ENCODE data around the gene ISLR.

Gene ISLR

DNA sequence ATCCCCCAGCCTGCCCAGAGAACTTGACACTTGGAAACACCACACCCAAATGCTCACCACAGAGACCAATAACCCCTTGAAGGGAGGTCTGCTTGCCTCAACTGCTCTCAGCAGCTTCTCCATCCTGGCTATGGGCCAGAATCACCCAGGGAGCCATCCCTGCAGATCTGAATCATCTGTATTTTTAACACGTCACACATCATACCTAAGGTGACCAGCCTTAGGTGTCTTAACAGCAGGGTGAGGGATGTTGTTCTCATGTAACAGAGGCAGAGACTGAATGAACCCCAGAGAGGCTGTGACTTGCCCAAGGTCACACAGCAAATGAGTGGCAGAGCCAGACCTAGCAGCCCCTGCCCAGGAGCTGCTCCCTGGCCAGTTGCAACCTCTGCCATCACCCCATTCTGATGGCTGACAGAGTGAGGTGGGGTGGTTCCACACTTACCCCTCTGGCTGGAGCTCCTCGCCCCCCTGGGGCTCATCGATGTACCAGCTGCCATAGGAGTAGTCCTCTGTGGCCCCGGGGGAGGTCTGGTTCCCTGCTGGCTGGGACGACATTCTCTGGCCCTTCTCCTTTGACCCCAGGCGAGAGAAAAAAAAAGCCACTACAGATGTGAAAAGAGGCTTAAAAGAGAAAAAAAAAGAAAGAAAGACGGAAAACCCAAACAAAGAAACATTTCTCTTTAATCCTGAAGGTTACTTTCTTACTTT lies 28.4 kb downstream of the ISLR start:
- no peaks in the 10 kb centered on the region for H3K4me1 Mint-ChIP-seq
- no peaks in the 10 kb centered on the region for H3K9me3 Mint-ChIP-seq
- DNase-seq (no peak), ATAC-seq (replicated peaks) (no peak)
- no peaks in the 10 kb centered on the region for H3K36me3 Mint-ChIP-seq
- H3K27me3 Mint-ChIP-seq = peaks cover 6 to 36% of the 10 kb centered on the region in 2 donors
- no peak overlapping the region for H3K27ac Mint-ChIP-seq
- H3K4me3 Mint-ChIP-seq = no peak overlapping the region

DNA sequence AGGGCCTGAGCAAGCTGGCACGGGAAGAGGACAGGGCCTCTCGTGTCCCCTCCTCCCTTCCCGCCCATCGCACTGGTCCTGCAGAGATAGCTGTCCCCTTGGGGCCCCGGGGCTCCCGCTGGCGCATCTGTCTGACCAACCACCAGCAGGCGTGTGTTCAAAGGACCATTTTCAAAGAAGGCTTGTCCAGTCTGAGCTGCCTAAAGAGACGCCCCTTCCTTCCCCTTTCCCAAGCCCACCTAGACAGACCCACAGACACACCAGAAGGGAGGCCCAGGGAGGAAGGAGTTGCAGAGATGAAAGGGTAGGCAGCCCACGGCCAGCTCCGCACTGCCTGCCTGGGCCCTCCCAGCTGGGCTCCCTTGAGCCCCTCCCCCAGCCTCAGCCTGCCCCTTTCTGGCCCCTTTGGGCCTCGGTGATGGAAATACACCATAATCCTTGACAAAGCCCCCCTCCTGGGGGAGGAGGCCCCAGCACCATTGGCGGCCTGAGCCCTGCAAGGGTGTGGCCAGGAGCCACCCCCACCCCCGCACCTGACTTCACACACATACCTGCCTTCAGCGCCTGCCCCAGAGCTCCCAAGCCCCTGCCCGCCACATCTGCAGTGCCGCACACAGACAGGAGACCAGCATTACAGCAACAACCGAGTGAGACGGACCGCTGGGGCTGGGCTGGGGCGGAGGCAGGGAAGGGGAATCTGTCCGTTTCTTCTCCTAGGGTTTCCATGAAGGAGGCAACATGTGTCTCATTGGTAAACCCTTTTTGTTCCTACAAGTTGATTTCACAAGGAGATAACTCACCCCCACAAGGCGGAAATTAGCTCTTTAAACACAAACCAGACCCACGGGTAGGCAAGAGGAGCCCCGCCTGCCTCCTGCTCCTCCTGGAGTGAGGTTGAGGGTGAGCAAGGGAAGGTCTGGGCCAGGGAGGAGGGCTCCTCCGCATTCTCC lies 29.2 kb downstream of the ISLR start, which contains the start of gene STRA6:
Gene STRA6, minus strand, starts transcription at position 336 of the 950 bp plus-strand sequence. CDS start 520 bp downstream, outside the sequence.
- no peaks in the 10 kb centered on the region for H3K4me1 Mint-ChIP-seq

DNA sequence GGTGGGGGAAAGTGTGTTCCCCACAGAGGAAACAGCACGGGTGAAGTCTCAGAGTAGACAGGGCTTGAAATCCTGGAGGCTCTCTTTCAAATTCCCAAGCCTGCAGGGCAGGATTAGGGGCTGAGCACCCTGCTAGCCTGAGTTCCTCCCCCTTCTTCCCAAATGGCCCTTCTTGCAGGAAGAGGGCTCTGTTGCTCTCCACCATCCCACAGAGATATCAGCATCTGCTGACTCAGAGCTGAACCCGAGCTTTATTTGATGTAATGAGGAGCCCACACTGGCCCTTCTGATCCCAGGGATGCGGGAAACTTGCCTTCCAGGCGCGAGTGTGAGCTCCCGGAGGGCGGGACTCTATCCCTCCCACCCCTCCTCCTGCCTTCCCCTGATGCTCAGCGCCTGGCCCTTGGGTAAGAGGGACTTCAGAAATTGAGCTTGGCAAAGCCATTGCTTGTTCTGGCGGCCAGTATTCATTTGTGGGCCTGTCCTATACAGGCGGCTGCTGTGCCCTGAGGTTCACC lies 30.5 kb downstream of the ISLR start:
- Mint-ChIP-seq H3K27me3 (peaks cover 14 to 43% of the 10 kb centered on the region in 2 donors), H3K9me3 (no peaks in the 10 kb centered on the region), H3K4me1 (no peaks in the 10 kb centered on the region), H3K4me3 (no peak overlapping the region), H3K36me3 (no peaks in the 10 kb centered on the region), H3K27ac (no peak overlapping the region)
- ATAC-seq (replicated peaks) (no peak), DNase-seq (no peak)

More for the DNA sequence above, 29.2 kb downstream of the ISLR start, which contains the start of gene STRA6:
- H3K36me3 Mint-ChIP-seq = no peaks in the 10 kb centered on the region
- H3K9me3 Mint-ChIP-seq = no peaks in the 10 kb centered on the region
- H3K27me3 Mint-ChIP-seq = peaks cover 6 to 36% of the 10 kb centered on the region in 2 donors
- ATAC-seq (replicated peaks) (no peak), DNase-seq (no peak)
- no peak within 1 kb of the TSS for H3K4me3 Mint-ChIP-seq
- H3K27ac Mint-ChIP-seq = no peak within 1 kb of the TSS

DNA sequence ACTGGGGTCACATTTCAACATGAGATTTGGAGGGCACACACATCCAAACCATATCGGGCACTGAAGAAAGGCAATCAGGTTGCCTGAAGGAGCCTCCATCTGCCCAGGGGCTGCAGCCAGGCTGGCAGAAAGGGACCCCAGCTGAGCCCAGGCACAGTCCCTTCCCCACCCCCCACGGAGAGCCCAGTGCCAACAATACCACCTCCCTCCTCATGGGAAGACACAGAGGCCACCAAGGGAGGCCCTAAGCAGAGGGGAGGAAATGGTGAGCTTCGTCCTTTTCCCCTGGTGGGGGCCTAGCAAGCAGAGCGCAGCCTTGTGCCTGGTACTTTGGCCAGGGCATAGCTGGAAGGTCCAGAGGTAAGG lies 32.1 kb downstream of the ISLR start:
- Mint-ChIP-seq H3K4me3 (no peak overlapping the region), H3K4me1 (no peaks in the 10 kb centered on the region), H3K27ac (no peak overlapping the region), H3K36me3 (no peaks in the 10 kb centered on the region), H3K27me3 (peaks cover 14 to 52% of the 10 kb centered on the region in 2 donors), H3K9me3 (no peaks in the 10 kb centered on the region)
- ATAC-seq (replicated peaks) (no peak), DNase-seq (no peak)

DNA sequence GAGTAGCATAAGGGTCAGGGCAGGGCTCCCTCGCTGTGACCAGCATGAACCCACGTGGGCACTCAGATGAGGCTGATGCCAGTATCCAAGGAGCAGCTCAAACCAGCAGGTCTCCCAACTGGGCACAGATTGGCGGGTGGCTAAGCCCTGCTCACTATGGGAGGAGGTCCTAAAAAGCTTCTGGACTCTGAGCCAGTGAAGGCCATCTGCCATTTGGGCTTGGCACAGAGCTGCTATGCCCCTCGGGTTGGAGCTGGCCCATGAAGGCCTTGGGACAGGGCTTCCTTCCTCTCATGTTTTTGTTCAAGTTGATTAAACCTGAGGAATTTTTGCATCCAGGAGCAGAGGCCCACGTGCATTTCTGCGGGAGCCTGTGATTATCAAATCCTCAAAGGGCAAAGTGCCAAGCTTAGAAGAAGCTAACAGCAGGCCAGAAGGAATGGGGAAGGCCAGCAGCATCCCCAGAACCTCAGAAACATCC lies 33.3 kb downstream of the ISLR start:
- no peak for ATAC-seq (replicated peaks)
- Mint-ChIP-seq H3K4me3 (no peak overlapping the region), H3K9me3 (no peaks in the 10 kb centered on the region), H3K4me1 (no peaks in the 10 kb centered on the region), H3K36me3 (no peaks in the 10 kb centered on the region), H3K27me3 (peaks cover 17 to 42% of the 10 kb centered on the region in 2 donors), H3K27ac (no peak overlapping the region)
- no peak for DNase-seq

GRCh38 chr15:74207652-74208440 lies 34.3 kb downstream of the ISLR start:
- no peak for ATAC-seq (replicated peaks)

GRCh38 chr15:74208496-74208895 lies 35.0 kb downstream of the ISLR start:
- H3K9me3 Mint-ChIP-seq = no peaks in the 10 kb centered on the region
- no peak overlapping the region for H3K27ac Mint-ChIP-seq
- H3K4me1 Mint-ChIP-seq = no peaks in the 10 kb centered on the region
- H3K27me3 Mint-ChIP-seq = peaks cover 18 to 31% of the 10 kb centered on the region in 2 donors
- ATAC-seq (replicated peaks) (no peak), DNase-seq (no peak)
- no peaks in the 10 kb centered on the region for H3K36me3 Mint-ChIP-seq
- H3K4me3 Mint-ChIP-seq = no peak overlapping the region

More at GRCh38 chr15:74207652-74208440, 34.3 kb downstream of the ISLR start:
- H3K9me3 Mint-ChIP-seq = no peaks in the 10 kb centered on the region
- H3K4me3 Mint-ChIP-seq = no peak overlapping the region
- no peak for DNase-seq
- H3K4me1 Mint-ChIP-seq = no peaks in the 10 kb centered on the region
- no peaks in the 10 kb centered on the region for H3K36me3 Mint-ChIP-seq
- no peak overlapping the region for H3K27ac Mint-ChIP-seq
- H3K27me3 Mint-ChIP-seq = peaks cover 18 to 38% of the 10 kb centered on the region in 2 donors

DNA sequence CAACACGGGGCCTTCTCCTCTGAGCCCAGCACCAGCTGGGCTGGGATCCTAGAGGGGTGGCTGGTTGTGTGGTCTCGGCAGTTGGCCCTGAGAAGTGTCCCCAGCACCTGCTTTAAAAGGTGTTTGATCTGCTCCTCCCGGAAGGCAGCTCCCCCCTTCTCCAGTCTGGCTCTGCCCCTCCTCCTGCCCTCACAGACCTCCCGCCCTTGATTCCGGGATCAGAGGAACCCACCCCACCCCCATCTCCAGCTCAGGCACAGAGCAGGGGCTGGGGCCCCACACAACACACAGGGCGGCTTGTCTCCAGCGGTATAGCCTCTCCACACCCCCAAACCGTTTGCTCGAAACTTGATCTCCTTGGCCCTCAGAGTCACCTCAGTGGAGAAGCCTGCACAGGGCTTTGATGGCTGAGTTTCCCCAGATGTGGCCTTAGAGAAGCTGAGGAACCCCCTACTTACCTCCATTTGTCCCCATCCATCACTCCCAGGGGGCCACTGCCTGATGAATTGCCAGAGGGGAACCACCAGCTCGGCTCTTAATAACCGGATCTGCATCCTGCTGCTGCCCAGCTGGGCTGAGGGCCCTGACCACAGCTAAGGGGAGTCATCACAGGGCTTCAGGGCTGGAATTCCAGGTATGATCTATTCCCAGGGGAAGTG lies 35.5 kb downstream of the ISLR start:
- Mint-ChIP-seq H3K9me3 (no peaks in the 10 kb centered on the region), H3K36me3 (no peaks in the 10 kb centered on the region), H3K4me3 (no peak overlapping the region), H3K4me1 (no peaks in the 10 kb centered on the region), H3K27me3 (peaks cover 18 to 28% of the 10 kb centered on the region in 2 donors), H3K27ac (no peak overlapping the region)
- ATAC-seq (replicated peaks) = no peak
- no peak for DNase-seq

DNA sequence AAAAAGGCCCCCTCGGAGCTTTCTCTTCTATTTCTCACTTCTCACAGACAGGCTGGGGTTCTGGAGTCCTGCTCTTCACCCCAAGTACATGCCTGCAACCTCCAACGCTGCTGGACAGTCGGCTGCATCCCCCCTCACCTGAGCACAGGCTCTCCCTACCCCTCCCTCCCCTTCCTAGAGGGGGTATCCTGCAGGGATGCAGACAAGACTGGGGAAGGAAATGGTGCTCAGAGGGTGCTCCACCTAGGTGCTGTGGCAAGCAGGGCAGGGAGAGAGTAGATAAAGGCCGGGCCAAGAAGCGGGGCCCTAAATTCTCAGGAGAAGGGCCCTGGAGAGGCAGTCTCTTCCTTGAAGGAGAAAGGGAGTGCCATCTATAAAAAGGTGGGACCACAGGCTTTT lies 36.0 kb downstream of the ISLR start:
- H3K9me3 Mint-ChIP-seq = no peaks in the 10 kb centered on the region
- H3K4me1 Mint-ChIP-seq = no peaks in the 10 kb centered on the region
- peaks cover 18 to 28% of the 10 kb centered on the region in 2 donors for H3K27me3 Mint-ChIP-seq
- H3K36me3 Mint-ChIP-seq = no peaks in the 10 kb centered on the region
- H3K27ac Mint-ChIP-seq = no peak overlapping the region
- DNase-seq = no peak
- no peak overlapping the region for H3K4me3 Mint-ChIP-seq
- no peak for ATAC-seq (replicated peaks)

DNA sequence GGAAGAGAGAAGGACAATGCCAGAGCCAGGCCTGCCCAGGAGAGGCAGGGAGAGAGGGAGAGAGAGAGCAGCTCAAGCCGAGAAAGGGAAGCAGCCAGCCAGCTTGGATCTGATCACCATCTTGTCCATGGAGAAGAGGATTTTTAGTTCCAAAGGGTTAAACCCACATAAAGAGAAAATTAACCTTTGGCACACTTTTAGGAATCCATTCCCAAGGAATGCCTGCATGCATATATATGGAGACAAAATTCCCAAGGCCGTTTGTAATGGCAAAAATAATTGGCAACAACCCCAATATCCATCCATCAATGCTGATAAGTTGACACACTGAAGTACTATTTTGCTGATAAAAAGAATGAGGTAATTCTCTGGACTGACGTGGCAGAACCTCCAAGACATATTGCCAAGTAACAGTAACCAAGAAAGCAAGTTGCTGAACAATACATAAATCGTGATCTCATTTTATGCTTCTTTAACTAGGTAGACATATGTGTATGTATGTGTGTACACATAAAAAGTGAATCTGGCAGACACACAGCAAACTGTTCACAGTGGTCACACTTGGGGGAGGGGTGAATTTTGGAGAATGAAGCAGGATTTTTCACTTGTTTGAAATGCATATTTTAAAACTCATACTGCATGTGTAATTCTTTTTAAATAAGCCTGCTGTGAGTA lies 36.6 kb downstream of the ISLR start:
- H3K27me3 Mint-ChIP-seq = peaks cover 22 to 28% of the 10 kb centered on the region in 2 donors
- H3K4me3 Mint-ChIP-seq = no peak overlapping the region
- H3K9me3 Mint-ChIP-seq = no peaks in the 10 kb centered on the region
- no peaks in the 10 kb centered on the region for H3K4me1 Mint-ChIP-seq
- ATAC-seq (replicated peaks) = no peak
- DNase-seq = no peak
- H3K27ac Mint-ChIP-seq = no peak overlapping the region
- peaks cover 0 to 1% of the 10 kb centered on the region in 2 donors for H3K36me3 Mint-ChIP-seq

DNA sequence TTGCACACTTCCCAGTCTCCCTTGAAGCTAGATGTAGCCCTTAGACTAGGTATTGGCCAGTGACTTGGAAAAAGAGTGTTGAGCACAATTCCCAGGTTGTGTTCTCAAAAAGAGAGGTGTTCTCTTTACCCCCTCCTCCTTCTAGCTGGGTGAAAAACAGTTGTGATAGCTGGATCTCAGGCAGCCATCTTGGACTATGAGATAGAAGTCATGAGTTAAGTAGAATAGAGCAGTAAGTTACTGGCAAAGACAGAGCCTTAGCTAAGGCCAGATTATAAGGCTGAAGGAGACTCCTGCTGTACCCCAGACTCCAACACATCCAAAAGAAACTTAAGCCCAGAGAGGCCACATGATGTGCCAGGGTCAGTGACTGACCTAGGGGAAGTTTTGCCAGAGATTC lies 37.2 kb downstream of the ISLR start:
- peaks cover 0 to 1% of the 10 kb centered on the region in 2 donors for H3K36me3 Mint-ChIP-seq
- no peak overlapping the region for H3K4me3 Mint-ChIP-seq
- ATAC-seq (replicated peaks) (no peak), DNase-seq (no peak)
- no peak overlapping the region for H3K27ac Mint-ChIP-seq
- no peaks in the 10 kb centered on the region for H3K4me1 Mint-ChIP-seq
- peaks cover 22 to 32% of the 10 kb centered on the region in 2 donors for H3K27me3 Mint-ChIP-seq
- H3K9me3 Mint-ChIP-seq = no peaks in the 10 kb centered on the region

DNA sequence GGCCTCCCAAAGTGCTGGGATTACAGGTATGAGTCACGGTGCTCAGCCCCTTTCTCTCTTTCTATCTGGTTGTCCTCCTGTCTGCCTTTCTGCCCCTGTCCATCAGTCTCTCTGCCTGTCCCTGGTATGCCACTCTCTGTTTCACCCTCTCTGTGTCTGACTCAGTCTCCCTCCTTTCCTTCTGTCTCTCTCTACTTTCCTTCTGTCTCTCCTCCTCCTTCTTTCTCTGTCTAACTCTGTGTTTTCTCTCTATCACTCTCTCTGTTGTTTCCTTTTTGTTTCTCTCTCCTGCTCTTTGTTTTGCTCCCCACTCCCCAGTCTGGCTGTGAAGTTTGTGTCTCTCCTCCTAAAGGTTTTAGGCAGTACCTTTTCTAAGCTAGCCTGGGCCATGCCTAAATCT lies 38.1 kb downstream of the ISLR start:
- ATAC-seq (replicated peaks) (no peak), DNase-seq (no peak)
- Mint-ChIP-seq H3K27ac (no peak overlapping the region), H3K9me3 (no peaks in the 10 kb centered on the region), H3K36me3 (peaks cover 0 to 1% of the 10 kb centered on the region in 2 donors), H3K4me3 (no peak overlapping the region), H3K4me1 (no peaks in the 10 kb centered on the region), H3K27me3 (peaks cover 16 to 32% of the 10 kb centered on the region in 2 donors)

GRCh38 chr15:74212494-74212893 lies 39.0 kb downstream of the ISLR start:
- H3K36me3 Mint-ChIP-seq = peaks cover 0 to 1% of the 10 kb centered on the region in 2 donors
- no peak for ATAC-seq (replicated peaks)
- peaks cover 16 to 35% of the 10 kb centered on the region in 2 donors for H3K27me3 Mint-ChIP-seq
- H3K4me3 Mint-ChIP-seq = no peak overlapping the region
- DNase-seq = no peak
- no peaks in the 10 kb centered on the region for H3K9me3 Mint-ChIP-seq
- H3K27ac Mint-ChIP-seq = no peak overlapping the region
- H3K4me1 Mint-ChIP-seq = no peaks in the 10 kb centered on the region

Measured in stimulated activated naive B cell treated with anti-CD40 and anti-IgM and Interleukin-4, amounts not matched to agents 10 μg/mL and 1 μg/mL and 100 μg/mL, for 72 hours (primary cell).